GM23338 (cell line): ENCODE measurements around the gene PCYT2. TPM values are rescaled to one million over a fixed set of nuclear protein-coding genes. Genes with fewer than 3 reads are reported as not detected.

Source experiments
- ATAC-seq: fragments of 200-7000 bp; cut with Tn5 transposase; 3 replicates; pipeline ENCODE4 v1.9.1; 2020
- DNase-seq: peaks from one replicate; pipeline ENCODE4 v3.0.0-alpha.2; 2015; ENCODE audit warnings: low spot score
- H2AFZ ChIP-seq: fragments of 200-600 bp; sonication (generic); 2 replicates; pipeline ENCODE4 v1.8.0; 2016; ENCODE audit warnings: antibody characterized with exemption, mild to moderate bottlenecking, moderate library complexity
- H3F3A ChIP-seq: fragments of 200-600 bp; sonication (generic); replicated peaks from 2 replicates; pipeline ENCODE4 v1.8.0; 2017; ENCODE audit warnings: antibody characterized with exemption, mixed run types, low read depth
- H3K27ac ChIP-seq: fragments of 200-600 bp; sonication (generic); 2 replicates; pipeline ENCODE4 v1.6.1; 2016; ENCODE audit warnings: low read depth
- H3K27me3 ChIP-seq: fragments of 200-600 bp; sonication (generic); 2 replicates; pipeline ENCODE4 v1.8.0; 2016; ENCODE audit warnings: mild to moderate bottlenecking, mixed run types, moderate library complexity; ENCODE audit not compliant: insufficient read depth
- H3K36me3 ChIP-seq: fragments of 200-600 bp; sonication (generic); 2 replicates; pipeline ENCODE4 v1.8.0; 2016; ENCODE audit warnings: mild to moderate bottlenecking; ENCODE audit not compliant: insufficient read depth
- H3K4me1 ChIP-seq: fragments of 200-600 bp; sonication (generic); 2 replicates; pipeline ENCODE4 v1.8.0; 2016; ENCODE audit warnings: mild to moderate bottlenecking, moderate library complexity; ENCODE audit not compliant: insufficient read depth
- H3K4me2 ChIP-seq: fragments of 200-600 bp; sonication (generic); 2 replicates; pipeline ENCODE4 v1.7.1; 2017; ENCODE audit warnings: mixed run types
- H3K4me3 ChIP-seq: fragments of 200-600 bp; sonication (generic); 2 replicates; pipeline ENCODE4 v1.6.1; 2016; ENCODE audit warnings: mixed run types
- H3K79me2 ChIP-seq: fragments of 200-600 bp; sonication (generic); replicated peaks from 2 replicates; pipeline ENCODE4 v1.8.0; 2017; ENCODE audit warnings: mild to moderate bottlenecking; ENCODE audit not compliant: insufficient read depth
- H3K9me2 ChIP-seq: fragments of 200-600 bp; sonication (generic); 2 replicates; pipeline ENCODE4 v1.8.0; 2017; ENCODE audit not compliant: insufficient read depth
- H4K20me1 ChIP-seq: fragments of 200-600 bp; sonication (generic); replicated peaks from 2 replicates; pipeline ENCODE4 v1.8.0; 2017; ENCODE audit warnings: mild to moderate bottlenecking; ENCODE audit not compliant: insufficient read depth
- H3K27ac Mint-ChIP-seq: 2 replicates; pipeline ENCODE4 v1.8.0; 2020; ENCODE audit warnings: inconsistent platforms, mild to moderate bottlenecking, moderate library complexity, mixed read lengths
- H3K27me3 Mint-ChIP-seq: 3 replicates; pipeline ENCODE4 v1.8.0; 2022; ENCODE audit warnings: low read depth, mild to moderate bottlenecking, moderate library complexity, mixed read lengths, inconsistent platforms; ENCODE audit not compliant: insufficient read depth, poor library complexity
- H3K36me3 Mint-ChIP-seq: 3 replicates; pipeline ENCODE4 v1.8.0; 2021; ENCODE audit warnings: low read depth, mild to moderate bottlenecking, inconsistent platforms, moderate library complexity, mixed read lengths
- H3K4me1 Mint-ChIP-seq: 3 replicates; pipeline ENCODE4 v1.8.0; 2020; ENCODE audit warnings: mild to moderate bottlenecking, inconsistent platforms, mixed read lengths
- H3K4me3 Mint-ChIP-seq: 3 replicates; pipeline ENCODE4 v1.8.0; 2021; ENCODE audit warnings: moderate library complexity, mild to moderate bottlenecking, inconsistent platforms, mixed read lengths
- H3K9me3 Mint-ChIP-seq: 3 replicates; pipeline ENCODE4 v1.8.0; 2020; ENCODE audit warnings: moderate library complexity, mild to moderate bottlenecking, inconsistent platforms, mixed read lengths
- CREB1 ChIP-seq: fragments of 250-450 bp; sonication (Bioruptor Pico); IDR thresholded peaks from 2 replicates; pipeline ENCODE4 v1.5.0; 2020; ENCODE audit warnings: low read depth, mild to moderate bottlenecking, moderate library complexity
- CTCF ChIP-seq, 2 experiments: fragments of 200-600 bp in 1 of 2; sonication (generic) in 1 of 2; conservative IDR thresholded peaks; 2 replicates each; pipeline versions ENCODE4 v1.5.1 to v1.6.1; 2016 to 2017; ENCODE audit warnings: antibody characterized with exemption in 2 of 2, low read depth in 2 of 2, mild to moderate bottlenecking in 2 of 2, moderate library complexity in 1 of 2
- ETS1 ChIP-seq: IDR thresholded peaks from 2 replicates; pipeline ENCODE4 v1.6.1; 2016; ENCODE audit warnings: antibody characterized with exemption
- EZH2 ChIP-seq: fragments of 200-600 bp; sonication (generic); IDR thresholded peaks from one replicate; pipeline ENCODE4 v1.8.0; 2017; ENCODE audit warnings: antibody characterized with exemption, mild to moderate bottlenecking, low read depth; ENCODE audit not compliant: unreplicated experiment
- EZH2phosphoT487 ChIP-seq: fragments of 200-600 bp; sonication (generic); IDR thresholded peaks from one replicate; pipeline ENCODE4 v1.8.1; 2018; ENCODE audit warnings: antibody characterized with exemption; ENCODE audit not compliant: unreplicated experiment
- JUNB ChIP-seq: IDR thresholded peaks from one replicate; pipeline ENCODE4 v1.6.1; 2016; ENCODE audit warnings: antibody characterized with exemption; ENCODE audit not compliant: unreplicated experiment
- NANOG ChIP-seq: IDR thresholded peaks from 2 replicates; pipeline ENCODE4 v1.6.1; 2016; ENCODE audit warnings: antibody characterized with exemption, borderline replicate concordance
- POLR2AphosphoS5 ChIP-seq: IDR thresholded peaks from 2 replicates; pipeline ENCODE4 v1.6.1; 2016; ENCODE audit warnings: antibody characterized with exemption, low read depth
- REST ChIP-seq: IDR thresholded peaks from one replicate; pipeline ENCODE4 v1.6.1; 2018; ENCODE audit warnings: antibody characterized with exemption; ENCODE audit not compliant: unreplicated experiment
- STAT1 ChIP-seq: IDR thresholded peaks from one replicate; pipeline ENCODE4 v1.6.1; 2016; ENCODE audit warnings: antibody characterized with exemption; ENCODE audit not compliant: unreplicated experiment
- ZNF331 ChIP-seq: fragments of 250-450 bp; sonication (Bioruptor Pico); IDR thresholded peaks from 2 replicates; pipeline ENCODE4 v1.5.0; 2020; ENCODE audit warnings: low read depth, mild to moderate bottlenecking, moderate library complexity
- polyA plus RNA-seq: library from polyadenylated mRNA; unstranded; fragments of >200 nt; fragmentation: Nextera tagmentation; extraction: Ambion mirVana; gene quantifications from 2 replicates; pipeline ENCODE4 v1.2.1, GENCODE V29; 2016
- total RNA-seq: library from RNA; depleted of rRNA; stranded (reverse); fragments of >200 nt; shearing (Covaris generic); gene quantifications from 2 replicates; pipeline ENCODE4 v1.2.3, GENCODE V29; 2014

PCYT2 gene
- total and polyA plus RNA-seq, 2 experiments from 2014 or later: 51.6 to 82.9 TPM

- TF ChIP-seq REST (no peak), ZNF331 (CRISPR knock-in tag) (no peak), CTCF (conservative IDR thresholded peaks at IDR 0.05; ENCODE audit: low read depth in 2 of 2) (no peak)
These were observed 9.8 kb downstream of the PCYT2 start (continued) for GRCh38 chr17:81901167-81902022.

- no peak for ATAC-seq
- DNase-seq: no peak
- peaks cover 24% of the 10 kb centered on the region for H3K27me3 Mint-ChIP-seq
- Histone ChIP-seq H3K36me3 (peaks cover 19% of the 10 kb centered on the region; the same call in 1 of the 2 replicates), H3K4me1 (no peaks in the 10 kb centered on the region; the same call in 1 of the 2 replicates), H3K27ac (no peak overlapping the region), H3K27me3 (peaks cover 18% of the 10 kb centered on the region), H2AFZ (no peak overlapping the region), H3K4me3 (no peak overlapping the region), H3K4me2 (no peak overlapping the region), H3F3A (peaks cover 15% of the 10 kb centered on the region), H3K9me2 (no peaks in the 10 kb centered on the region), H3K79me2 (no peaks in the 10 kb centered on the region), H4K20me1 (0 out of 2 replicates have a peak, but pooled peaks cover 7% of the 10 kb centered on the region)
- H3K4me3 Mint-ChIP-seq: no peak overlapping the region; the same call in 2 of the 3 replicates
- H3K4me1 Mint-ChIP-seq: peaks cover 3% of the 10 kb centered on the region; the same call in 2 of the 3 replicates
- H3K36me3 Mint-ChIP-seq: peaks cover 33% of the 10 kb centered on the region
- no peak overlapping the region for H3K27ac Mint-ChIP-seq
- H3K9me3 Mint-ChIP-seq: no peaks in the 10 kb centered on the region
- no peak for TF ChIP-seq EZH2
- no peak for TF ChIP-seq STAT1
- no peak for TF ChIP-seq ZNF331 (CRISPR knock-in tag)
- TF ChIP-seq CREB1 (CRISPR knock-in tag): no peak
- TF ChIP-seq REST: no peak
- TF ChIP-seq CTCF (conservative IDR thresholded peaks at IDR 0.05; ENCODE audit: low read depth in 2 of 2): no peak
- no peak for TF ChIP-seq JUNB
- TF ChIP-seq NANOG: no peak
- TF ChIP-seq EZH2phosphoT487: no peak
- no peak for TF ChIP-seq ETS1
- no peak for TF ChIP-seq POLR2AphosphoS5
These were observed 10.9 kb downstream of the PCYT2 start for GRCh38 chr17:81900181-81900820.
